NT2/D1 (cell line): ENCODE data around the gene FCSK.

ENCODE experiments used
- DNase-seq: peaks from one replicate; pipeline ENCODE4 v3.0.0-alpha.2; 2011; ENCODE audit warnings: low read depth, low spot score
- H3K27me3 ChIP-seq: 2 replicates; pipeline ENCODE4 v1.6.0; 2011; ENCODE audit warnings: mild to moderate bottlenecking; ENCODE audit not compliant: insufficient read length, insufficient read depth
- H3K36me3 ChIP-seq: 2 replicates; pipeline ENCODE4 v1.6.1; 2011; ENCODE audit warnings: mild to moderate bottlenecking, low read length, mixed read lengths; ENCODE audit not compliant: insufficient read depth, insufficient read length
- H3K4me1 ChIP-seq: 2 replicates; pipeline ENCODE4 v1.5.1; 2011; ENCODE audit not compliant: insufficient read depth, insufficient read length
- H3K4me3 ChIP-seq: 2 replicates; pipeline ENCODE4 v1.5.1; 2011; ENCODE audit warnings: low read depth; ENCODE audit not compliant: insufficient read length
- H3K9ac ChIP-seq: 2 replicates; pipeline ENCODE4 v1.6.0; 2011; ENCODE audit warnings: low read depth; ENCODE audit not compliant: insufficient read length
- H3K9me3 ChIP-seq: 2 replicates; pipeline ENCODE4 v1.5.1; 2011; ENCODE audit warnings: mild to moderate bottlenecking, low read length; ENCODE audit not compliant: insufficient read depth
- SUZ12 ChIP-seq: IDR thresholded peaks from 2 replicates; pipeline ENCODE4 v1.6.1; 2011; ENCODE audit not compliant: insufficient read length, insufficient read depth; ENCODE audit errors: extremely low read depth
- YY1 ChIP-seq: IDR thresholded peaks from 2 replicates; pipeline ENCODE4 v1.6.1; 2011; ENCODE audit not compliant: insufficient read length, insufficient read depth
- ZNF274 ChIP-seq: IDR thresholded peaks from 2 replicates; pipeline ENCODE4 v1.6.1; 2011; ENCODE audit warnings: mild to moderate bottlenecking, low read depth, low read length

Gene FCSK

GRCh38 chr16:70422543-70422942 is 31.9 kb upstream of the FCSK start:
- Histone ChIP-seq H3K36me3 (peaks cover 59% of the 10 kb centered on the region), H3K27me3 (no peaks in the 10 kb centered on the region), H3K9ac (no peak overlapping the region), H3K4me1 (peaks cover 26% of the 10 kb centered on the region), H3K4me3 (no peak overlapping the region), H3K9me3 (no peaks in the 10 kb centered on the region)
- TF ChIP-seq SUZ12 (no peak), ZNF274 (no peak), YY1 (no peak)
- DNase-seq: no peak

- no peak for TF ChIP-seq ZNF274
- TF ChIP-seq YY1: no peak
- no peak for TF ChIP-seq SUZ12
- peaks cover 24% of the 10 kb centered on the region for H3K36me3 ChIP-seq
- peaks cover 25% of the 10 kb centered on the region for H3K4me1 ChIP-seq
- H3K4me3 ChIP-seq: no peak overlapping the region
- H3K9ac ChIP-seq: peak overlapping the region; percentile 70
- no peaks in the 10 kb centered on the region for H3K27me3 ChIP-seq
- DNase-seq: no peak
- H3K9me3 ChIP-seq: no peaks in the 10 kb centered on the region
These were observed 26.6 kb upstream of the FCSK start for GRCh38 chr16:70427786-70428177.

DNA sequence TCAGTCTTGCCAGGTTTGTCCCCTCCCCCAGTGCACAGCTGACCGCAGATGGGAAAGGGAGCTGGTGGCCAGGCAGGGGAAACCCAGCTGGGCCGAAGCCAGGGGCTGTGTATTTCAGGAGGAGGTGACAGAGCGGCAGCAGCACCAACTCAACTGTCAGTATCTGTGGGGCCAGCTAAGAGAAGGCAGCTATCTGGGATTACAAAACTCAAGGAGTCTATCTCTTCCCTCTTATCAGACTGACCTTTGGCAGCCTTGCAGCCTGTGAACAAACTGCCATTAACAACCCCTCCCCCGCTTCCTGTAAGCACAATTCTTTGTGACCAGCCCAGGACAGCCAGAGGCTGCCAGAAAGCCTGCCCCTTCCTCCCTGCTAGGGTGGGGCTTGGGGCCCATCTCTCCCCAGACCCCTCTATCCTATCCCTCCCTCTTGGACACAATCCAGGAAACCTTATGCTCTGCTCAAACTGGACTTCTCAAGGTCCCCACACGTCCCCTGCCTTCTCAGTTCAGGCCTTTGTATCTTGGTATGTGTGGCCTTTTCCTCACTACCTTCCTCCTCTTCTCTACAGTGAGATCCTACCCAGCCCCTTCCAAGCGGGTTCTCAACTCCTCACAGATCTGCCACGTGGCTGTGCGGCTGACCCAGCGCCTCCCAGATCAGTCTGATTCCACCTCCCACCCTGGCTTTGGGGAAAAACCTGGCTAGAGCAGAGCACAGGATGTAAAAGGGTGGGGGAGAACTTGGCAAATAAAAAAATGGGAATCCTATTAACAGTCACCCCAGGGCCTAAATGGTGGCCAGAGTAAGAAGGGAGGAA is 26.0 kb upstream of the FCSK start:
- no peaks in the 10 kb centered on the region for H3K9me3 ChIP-seq
- H3K36me3 ChIP-seq: peaks cover 25% of the 10 kb centered on the region
- peak; percentile 10 for TF ChIP-seq YY1
- TF ChIP-seq SUZ12: no peak
- DNase-seq: peak; percentile 59
- H3K4me3 ChIP-seq: no peak overlapping the region
- H3K4me1 ChIP-seq: peaks cover 29% of the 10 kb centered on the region
- peak overlapping the region; percentile 70 for H3K9ac ChIP-seq
- H3K27me3 ChIP-seq: no peaks in the 10 kb centered on the region

GRCh38 chr16:70429888-70430666 is 24.3 kb upstream of the FCSK start:
- Histone ChIP-seq H3K9me3 (no peaks in the 10 kb centered on the region), H3K27me3 (no peaks in the 10 kb centered on the region), H3K36me3 (peaks cover 34% of the 10 kb centered on the region), H3K9ac (peak overlapping the region; percentile 79), H3K4me3 (no peak overlapping the region), H3K4me1 (peaks cover 43% of the 10 kb centered on the region)
- no peak for DNase-seq
- TF ChIP-seq ZNF274 (no peak), SUZ12 (no peak), YY1 (no peak)

DNA sequence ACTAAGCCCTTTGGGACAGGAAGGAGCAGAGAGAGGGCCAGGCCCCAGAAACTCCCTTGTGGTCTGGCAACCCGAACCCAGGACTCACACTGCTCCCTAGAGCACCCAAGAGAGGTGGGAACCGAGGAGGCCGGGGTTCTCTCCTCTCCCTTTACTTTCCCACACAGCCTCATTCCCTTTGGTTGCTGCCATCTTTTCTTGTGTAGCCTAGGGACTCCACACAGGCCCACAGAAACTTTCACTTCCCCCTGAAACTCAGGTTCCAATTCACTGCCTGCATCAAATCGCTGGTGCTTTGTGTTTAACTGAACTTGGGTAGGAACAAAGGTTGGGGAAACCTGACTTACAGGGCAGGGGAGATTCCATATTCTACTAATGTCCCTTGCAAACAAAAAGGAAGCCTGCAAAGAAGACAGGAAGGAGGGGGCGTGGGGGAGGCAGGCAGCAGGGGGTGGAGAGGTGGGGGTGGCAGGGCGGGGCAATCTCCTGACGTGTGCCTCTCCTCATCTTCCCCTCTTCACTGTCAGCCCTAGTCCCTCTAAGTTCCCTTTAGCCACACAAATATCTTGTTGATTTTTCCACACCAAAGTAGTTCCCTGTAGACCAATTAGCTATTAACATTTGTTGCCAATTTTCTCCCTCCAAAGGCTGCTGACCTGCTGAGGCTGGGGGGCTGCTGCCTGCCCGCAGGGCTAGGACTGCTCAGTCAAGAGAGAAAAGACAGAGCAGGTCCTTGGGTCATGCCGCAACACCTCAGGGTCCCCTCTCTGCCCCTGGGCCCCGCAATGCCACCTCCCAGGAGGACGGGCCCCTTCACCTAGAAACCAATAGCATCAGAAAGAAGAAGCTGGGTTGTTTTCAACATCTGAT is 23.5 kb upstream of the FCSK start:
- peaks cover 28% of the 10 kb centered on the region for H3K36me3 ChIP-seq
- no peaks in the 10 kb centered on the region for H3K27me3 ChIP-seq
- no peak for DNase-seq
- TF ChIP-seq SUZ12 (no peak), ZNF274 (no peak), YY1 (no peak)
- H3K4me1 ChIP-seq: peaks cover 43% of the 10 kb centered on the region
- no peaks in the 10 kb centered on the region for H3K9me3 ChIP-seq
- no peak overlapping the region for H3K4me3 ChIP-seq
- H3K9ac ChIP-seq: peak overlapping the region; percentile 79

DNA sequence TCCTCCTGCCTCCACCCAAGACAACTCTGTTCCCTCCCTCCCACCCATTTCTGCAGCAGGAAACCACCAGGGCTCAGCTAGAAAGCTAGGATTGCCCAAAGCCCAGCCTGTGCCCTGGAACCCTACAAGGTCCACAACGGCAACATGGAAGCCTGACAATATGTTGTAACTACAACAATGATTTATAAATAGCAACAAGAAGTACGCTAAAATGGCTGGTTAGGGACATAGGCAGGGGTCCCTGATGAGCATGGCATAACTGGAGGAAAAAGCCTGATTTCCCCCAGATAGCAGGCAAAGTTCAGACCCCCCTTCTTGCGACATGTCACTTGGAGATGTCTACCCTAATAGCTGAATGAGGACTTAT is 22.1 kb upstream of the FCSK start:
- H3K4me3 ChIP-seq: no peak overlapping the region
- DNase-seq: no peak
- H3K4me1 ChIP-seq: peaks cover 43% of the 10 kb centered on the region
- TF ChIP-seq ZNF274 (no peak), SUZ12 (no peak), YY1 (no peak)
- peak overlapping the region; percentile 39 for H3K9ac ChIP-seq
- no peaks in the 10 kb centered on the region for H3K9me3 ChIP-seq
- H3K27me3 ChIP-seq: no peaks in the 10 kb centered on the region
- peaks cover 27% of the 10 kb centered on the region for H3K36me3 ChIP-seq
